Nephron progenitor cell (in vitro differentiated cells): Measurements from ENCODE around the gene GPS2.

Source experiments
- DNase-seq: peaks from one replicate; pipeline ENCODE4 v3.0.0; 2021
- H3K27ac Mint-ChIP-seq: 2 replicates; pipeline ENCODE4 v1.8.0; 2021; ENCODE audit warnings: mild to moderate bottlenecking, moderate library complexity, mixed read lengths
- H3K27me3 Mint-ChIP-seq: 2 replicates; pipeline ENCODE4 v1.8.0; 2021; ENCODE audit warnings: mild to moderate bottlenecking, low read depth, mixed read lengths; ENCODE audit not compliant: poor library complexity
- H3K36me3 Mint-ChIP-seq: 2 replicates; pipeline ENCODE4 v1.8.0; 2021; ENCODE audit warnings: low read depth, mixed read lengths
- H3K4me1 Mint-ChIP-seq: 2 replicates; pipeline ENCODE4 v1.8.0; 2021; ENCODE audit warnings: mixed read lengths
- H3K4me3 Mint-ChIP-seq: 2 replicates; pipeline ENCODE4 v1.8.0; 2021; ENCODE audit warnings: mild to moderate bottlenecking, moderate library complexity, mixed read lengths
- H3K9me3 Mint-ChIP-seq: 2 replicates; pipeline ENCODE4 v1.8.0; 2021; ENCODE audit warnings: mild to moderate bottlenecking, moderate library complexity, mixed read lengths
- TF ChIP-seq, protein P1 (sequence below): fragments of 200-600 bp; sonication (generic); IDR thresholded peaks from 2 replicates; pipeline ENCODE4 v1.5.0; 2021; ENCODE audit warnings: antibody characterized with exemption

GPS2 gene

DNA sequence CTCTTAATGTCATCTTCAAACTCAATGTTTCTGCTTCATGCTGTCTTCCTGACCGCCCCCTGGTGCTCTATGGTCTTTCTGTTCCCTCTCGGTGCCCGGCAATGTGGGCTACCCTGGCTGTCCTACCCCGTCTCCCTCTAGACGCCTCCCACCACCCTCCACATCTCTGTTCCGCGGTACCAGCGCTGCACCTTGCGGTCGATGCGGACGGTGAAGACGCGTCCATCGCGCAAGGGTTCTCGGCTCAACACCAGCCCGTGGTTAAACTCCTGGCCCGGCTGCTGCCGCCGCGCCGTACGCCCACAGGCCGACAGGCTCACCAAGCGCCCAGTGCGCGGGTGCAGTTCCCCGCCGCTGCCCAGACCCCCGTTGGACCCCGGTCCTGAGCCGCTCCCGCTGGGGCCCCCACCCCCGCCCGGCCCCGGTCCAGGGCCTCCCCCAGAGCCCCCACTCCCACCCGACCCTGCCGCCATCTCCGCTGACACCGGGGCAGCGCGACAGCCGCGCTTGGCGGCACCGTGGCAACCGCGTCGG is 13.7 kb upstream of the GPS2 start, which contains the start of gene NEURL4:
TSS of gene NEURL4 (minus strand) at position 496 of the 534 bp plus-strand sequence. CDS start at position 473, 23 bp downstream.
- no peaks in the 10 kb centered on the region for H3K36me3 Mint-ChIP-seq
- no peaks in the 10 kb centered on the region for H3K9me3 Mint-ChIP-seq
- peak within 1 kb of the TSS; percentile 99 for H3K27ac Mint-ChIP-seq
- TF ChIP-seq, protein P1, sequence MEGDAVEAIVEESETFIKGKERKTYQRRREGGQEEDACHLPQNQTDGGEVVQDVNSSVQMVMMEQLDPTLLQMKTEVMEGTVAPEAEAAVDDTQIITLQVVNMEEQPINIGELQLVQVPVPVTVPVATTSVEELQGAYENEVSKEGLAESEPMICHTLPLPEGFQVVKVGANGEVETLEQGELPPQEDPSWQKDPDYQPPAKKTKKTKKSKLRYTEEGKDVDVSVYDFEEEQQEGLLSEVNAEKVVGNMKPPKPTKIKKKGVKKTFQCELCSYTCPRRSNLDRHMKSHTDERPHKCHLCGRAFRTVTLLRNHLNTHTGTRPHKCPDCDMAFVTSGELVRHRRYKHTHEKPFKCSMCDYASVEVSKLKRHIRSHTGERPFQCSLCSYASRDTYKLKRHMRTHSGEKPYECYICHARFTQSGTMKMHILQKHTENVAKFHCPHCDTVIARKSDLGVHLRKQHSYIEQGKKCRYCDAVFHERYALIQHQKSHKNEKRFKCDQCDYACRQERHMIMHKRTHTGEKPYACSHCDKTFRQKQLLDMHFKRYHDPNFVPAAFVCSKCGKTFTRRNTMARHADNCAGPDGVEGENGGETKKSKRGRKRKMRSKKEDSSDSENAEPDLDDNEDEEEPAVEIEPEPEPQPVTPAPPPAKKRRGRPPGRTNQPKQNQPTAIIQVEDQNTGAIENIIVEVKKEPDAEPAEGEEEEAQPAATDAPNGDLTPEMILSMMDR = no peak
- H3K27me3 Mint-ChIP-seq = peaks cover 4% of the 10 kb centered on the region
- peak within 1 kb of the TSS; percentile 99 for H3K4me3 Mint-ChIP-seq
- H3K4me1 Mint-ChIP-seq = peaks cover 47% of the 10 kb centered on the region
- no peak for DNase-seq

DNA sequence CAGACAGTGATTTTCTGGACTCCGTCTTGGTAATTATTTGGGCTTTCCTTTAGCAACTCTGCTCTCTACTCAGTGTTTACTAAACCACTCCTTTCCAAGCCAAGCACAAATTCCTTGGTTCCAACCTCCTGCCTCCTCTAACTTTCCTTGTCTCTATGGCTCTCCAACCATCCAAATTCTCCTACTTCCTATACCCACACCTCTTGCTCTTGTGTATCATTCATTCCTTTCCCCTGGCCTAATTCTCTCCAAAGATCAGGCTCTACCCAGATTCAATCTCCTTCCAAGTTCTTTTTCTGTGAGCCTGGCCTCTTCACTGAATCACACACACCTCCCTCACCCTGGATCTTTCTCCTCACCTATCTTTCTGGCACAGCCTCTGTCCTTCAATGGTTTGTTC is 12.8 kb upstream of the GPS2 start:
- TF ChIP-seq, protein P1 = no peak
- H3K9me3 Mint-ChIP-seq = no peaks in the 10 kb centered on the region
- peaks cover 4% of the 10 kb centered on the region for H3K27me3 Mint-ChIP-seq
- no peak overlapping the region for H3K27ac Mint-ChIP-seq
- peak overlapping the region; percentile 99 for H3K4me3 Mint-ChIP-seq
- H3K4me1 Mint-ChIP-seq = peaks cover 41% of the 10 kb centered on the region
- no peak for DNase-seq
- no peaks in the 10 kb centered on the region for H3K36me3 Mint-ChIP-seq

DNA sequence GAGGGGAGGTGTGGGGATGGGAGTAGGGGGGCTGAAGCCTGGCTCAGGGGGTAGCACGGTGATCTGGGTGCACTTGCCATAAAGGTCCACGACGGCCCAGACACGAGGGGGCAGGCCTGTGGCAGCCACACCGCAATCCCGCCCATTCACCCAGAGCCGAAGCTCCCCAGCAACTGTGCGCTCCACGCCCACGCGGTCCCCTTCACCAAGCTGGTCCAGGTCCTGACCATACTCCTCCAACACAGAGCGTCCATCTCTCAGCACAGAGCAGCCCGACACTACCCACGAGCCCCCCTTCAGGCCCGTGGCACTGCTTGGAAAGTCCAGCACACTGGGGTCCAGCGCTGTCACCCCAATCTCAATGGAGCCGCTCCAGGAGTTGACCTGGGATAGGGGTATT is 12.3 kb upstream of the GPS2 start:
- peaks cover 2% of the 10 kb centered on the region for H3K36me3 Mint-ChIP-seq
- no peak overlapping the region for H3K27ac Mint-ChIP-seq
- H3K4me3 Mint-ChIP-seq = peak overlapping the region; percentile 99

DNA sequence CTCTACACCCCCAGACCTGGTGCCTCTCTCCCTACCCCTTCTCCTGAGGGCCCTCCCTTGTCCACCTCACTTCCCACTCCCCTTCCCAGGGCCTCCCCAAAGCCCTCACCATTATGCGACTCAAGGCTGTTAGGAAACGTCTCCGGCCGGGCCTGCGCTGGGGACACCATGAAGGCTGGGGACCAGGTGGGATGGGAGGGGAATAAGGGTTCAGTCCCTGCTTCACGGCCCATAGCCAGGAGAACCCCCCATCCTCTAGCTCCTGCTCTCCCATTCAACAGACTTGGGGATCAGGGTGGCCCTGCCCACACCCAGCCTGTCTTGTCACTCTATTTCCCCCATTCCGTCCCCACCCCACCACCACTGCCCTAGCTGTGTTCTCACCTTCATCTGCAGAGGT is 11.9 kb upstream of the GPS2 start:
- TF ChIP-seq, protein P1 = no peak
- H3K9me3 Mint-ChIP-seq = no peaks in the 10 kb centered on the region
- H3K4me1 Mint-ChIP-seq = peaks cover 32% of the 10 kb centered on the region
- H3K36me3 Mint-ChIP-seq = peaks cover 7% of the 10 kb centered on the region
- DNase-seq = no peak
- H3K4me3 Mint-ChIP-seq = peak overlapping the region; percentile 18
- no peak overlapping the region for H3K27ac Mint-ChIP-seq
- H3K27me3 Mint-ChIP-seq = peaks cover 4% of the 10 kb centered on the region

More for the DNA sequence above, 12.3 kb upstream of the GPS2 start:
- Mint-ChIP-seq H3K4me1 (peaks cover 36% of the 10 kb centered on the region), H3K9me3 (no peaks in the 10 kb centered on the region), H3K27me3 (peaks cover 4% of the 10 kb centered on the region)
- DNase-seq = no peak
- TF ChIP-seq, protein P1 = no peak

DNA sequence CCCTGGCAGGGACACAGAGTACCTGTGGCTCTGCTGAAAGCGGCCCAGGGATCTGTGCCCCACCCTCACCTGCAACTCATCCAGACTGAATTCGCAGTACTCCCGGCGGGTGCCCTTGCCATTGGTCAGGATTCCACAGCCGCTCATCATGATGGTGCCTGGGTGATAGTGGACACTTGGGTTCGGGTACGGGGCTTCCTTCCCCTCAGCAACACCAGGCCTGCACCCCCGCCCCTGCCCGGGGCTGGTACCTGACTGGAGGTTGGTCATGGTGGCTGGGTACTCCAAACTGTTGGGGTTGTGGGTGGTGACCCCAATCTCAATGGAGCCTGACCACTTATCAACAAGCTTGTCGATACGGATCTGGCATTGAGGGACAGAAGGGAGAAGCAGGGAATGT is 11.0 kb upstream of the GPS2 start:
- Mint-ChIP-seq H3K9me3 (no peaks in the 10 kb centered on the region), H3K4me3 (no peak overlapping the region), H3K27ac (no peak overlapping the region), H3K27me3 (peaks cover 4% of the 10 kb centered on the region), H3K4me1 (peaks cover 31% of the 10 kb centered on the region), H3K36me3 (peaks cover 14% of the 10 kb centered on the region)
- TF ChIP-seq, protein P1 = no peak
- no peak for DNase-seq

DNA sequence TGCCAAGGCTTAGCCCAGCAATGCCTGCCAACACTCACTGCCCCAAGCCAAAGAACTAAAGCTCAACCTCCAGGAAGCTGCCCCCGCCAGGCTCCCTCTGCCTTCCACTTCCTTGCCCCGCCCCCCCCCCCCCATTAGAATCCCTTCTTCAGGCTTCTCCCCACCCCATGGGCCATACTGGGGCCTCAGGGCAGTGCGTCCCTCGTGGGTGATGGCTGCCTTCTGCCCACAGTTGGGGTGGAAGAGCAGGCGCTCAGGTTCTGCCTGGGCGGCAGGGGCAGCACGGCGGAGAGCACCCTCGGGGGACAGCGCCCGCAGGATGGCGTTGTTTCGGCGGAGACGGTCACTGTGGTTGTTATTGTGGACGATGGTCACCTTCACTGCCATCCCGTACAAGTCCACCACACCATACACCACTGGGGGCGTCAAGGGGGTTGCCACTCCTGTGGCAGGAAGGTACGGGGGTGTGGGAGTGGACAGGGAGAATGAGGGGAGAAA is 9.9 kb upstream of the GPS2 start:
- Mint-ChIP-seq H3K4me1 (peaks cover 23% of the 10 kb centered on the region), H3K4me3 (no peak overlapping the region), H3K27ac (no peak overlapping the region), H3K27me3 (no peaks in the 10 kb centered on the region), H3K9me3 (no peaks in the 10 kb centered on the region), H3K36me3 (peaks cover 18% of the 10 kb centered on the region)
- no peak for DNase-seq
- TF ChIP-seq, protein P1 = no peak
